WTC11 (cell line): ENCODE data around the gene UBL4A. TPM values are rescaled to one million over a fixed set of nuclear protein-coding genes. Genes with fewer than 3 reads are reported as not detected.
A peak's percentile ranks its signal among the peaks of the same experiment; 100 is the strongest.

Experiments
- ATAC-seq: fragments of 200-7000 bp; cut with Tn5 transposase; 2 replicates; pipeline ENCODE4 v1.10.0; 2021; ENCODE audit warnings: mild to moderate bottlenecking, moderate library complexity
- CTCF ChIA-PET: fragments of 300-600 bp; sonication (Branson Sonifier 250); formaldehyde crosslinking; loops from one replicate; lab custom pipeline; 2021; ENCODE audit warnings: antibody characterized with exemption; lab: Charles Lee
- POLR2A ChIA-PET: fragments of 350-600 bp; sonication (Branson Sonifier 250); formaldehyde crosslinking; loops from one replicate; lab custom pipeline; 2021; ENCODE audit warnings: antibody characterized with exemption; lab: Charles Lee
- DNase-seq: peaks from one replicate; pipeline ENCODE4 v3.0.0; 2021; ENCODE audit warnings: low spot score
- H3K27ac Mint-ChIP-seq: 2 replicates; pipeline ENCODE4 v1.8.0; 2021; ENCODE audit warnings: mixed read lengths
- H3K27me3 Mint-ChIP-seq: 2 replicates; pipeline ENCODE4 v1.8.0; 2021; ENCODE audit warnings: low read depth, mild to moderate bottlenecking, moderate library complexity, mixed read lengths
- H3K36me3 Mint-ChIP-seq: 2 replicates; pipeline ENCODE4 v1.8.0; 2021; ENCODE audit warnings: mixed read lengths
- H3K4me1 Mint-ChIP-seq: 2 replicates; pipeline ENCODE4 v1.8.0; 2022; ENCODE audit warnings: mixed read lengths
- H3K4me3 Mint-ChIP-seq: 2 replicates; pipeline ENCODE4 v1.8.0; 2021; ENCODE audit warnings: mild to moderate bottlenecking, moderate library complexity, mixed read lengths
- H3K9me3 Mint-ChIP-seq: 2 replicates; pipeline ENCODE4 v1.8.0; 2021; ENCODE audit warnings: mixed read lengths
- ATF3 ChIP-seq: sonication (generic); formaldehyde crosslinking; conservative IDR thresholded peaks from 2 replicates; pipeline ENCODE4 v1.8.1; 2022; ENCODE audit warnings: mild to moderate bottlenecking, missing genetic modification reagents
- CREB1 ChIP-seq: sonication (generic); formaldehyde crosslinking; IDR thresholded peaks from 2 replicates; pipeline ENCODE4 v1.8.0; 2023; ENCODE audit warnings: mild to moderate bottlenecking, missing genetic modification reagents
- E2F1 ChIP-seq: sonication (generic); formaldehyde crosslinking; IDR thresholded peaks from 2 replicates; pipeline ENCODE4 v1.8.0; 2022; ENCODE audit warnings: mild to moderate bottlenecking, missing genetic modification reagents
- FOXK1 ChIP-seq: sonication (generic); formaldehyde crosslinking; IDR thresholded peaks from 2 replicates; pipeline ENCODE4 v1.8.0; 2022; ENCODE audit warnings: mild to moderate bottlenecking, moderate library complexity, missing genetic modification reagents
- HMGXB4 ChIP-seq: sonication (generic); formaldehyde crosslinking; IDR thresholded peaks from 2 replicates; pipeline ENCODE4 v1.8.1; 2023; ENCODE audit warnings: mild to moderate bottlenecking, moderate library complexity, missing genetic modification reagents
- NFE2L1 ChIP-seq: sonication (generic); formaldehyde crosslinking; IDR thresholded peaks from 2 replicates; pipeline ENCODE4 v1.8.1; 2023; ENCODE audit warnings: missing genetic modification reagents
- NFYB ChIP-seq: sonication (generic); formaldehyde crosslinking; conservative IDR thresholded peaks from 2 replicates; pipeline ENCODE4 v1.8.0; 2022; ENCODE audit warnings: low read depth, missing genetic modification reagents
- OVOL2 ChIP-seq: fragments of 250-450 bp; sonication (Bioruptor Pico); IDR thresholded peaks from 2 replicates; pipeline ENCODE4 v1.9.0; 2021; ENCODE audit warnings: mild to moderate bottlenecking, borderline replicate concordance
- STAT6 ChIP-seq: sonication (generic); formaldehyde crosslinking; conservative IDR thresholded peaks from 2 replicates; pipeline ENCODE4 v1.8.1; 2023; ENCODE audit warnings: mild to moderate bottlenecking, low read depth, missing genetic modification reagents, moderate library complexity
- TP53 ChIP-seq: sonication (generic); formaldehyde crosslinking; IDR thresholded peaks from 2 replicates; pipeline ENCODE4 v1.8.1; 2023; ENCODE audit warnings: mild to moderate bottlenecking, missing genetic modification reagents
- USF1 ChIP-seq: sonication (generic); formaldehyde crosslinking; IDR thresholded peaks from 2 replicates; pipeline ENCODE4 v1.8.0; 2022; ENCODE audit warnings: mild to moderate bottlenecking, missing genetic modification reagents
- USF2 ChIP-seq: sonication (generic); formaldehyde crosslinking; IDR thresholded peaks from 2 replicates; pipeline ENCODE4 v1.8.1; 2023; ENCODE audit warnings: mild to moderate bottlenecking, missing genetic modification reagents, moderate library complexity
- ZBTB21 ChIP-seq: sonication (generic); formaldehyde crosslinking; IDR thresholded peaks from 2 replicates; pipeline ENCODE4 v1.8.1; 2023; ENCODE audit warnings: mild to moderate bottlenecking, missing genetic modification reagents, borderline replicate concordance
- ZNF219 ChIP-seq: sonication (generic); formaldehyde crosslinking; IDR thresholded peaks from 2 replicates; pipeline ENCODE4 v1.8.0; 2023; ENCODE audit warnings: missing genetic modification reagents, mild to moderate bottlenecking, borderline replicate concordance
- ZNF232 ChIP-seq: sonication (generic); formaldehyde crosslinking; IDR thresholded peaks from 2 replicates; pipeline ENCODE4 v1.8.0; 2022; ENCODE audit warnings: mild to moderate bottlenecking, missing genetic modification reagents
- ZNF263 ChIP-seq: sonication (generic); formaldehyde crosslinking; IDR thresholded peaks from 2 replicates; pipeline ENCODE4 v1.8.1; 2022; ENCODE audit warnings: low read depth, mild to moderate bottlenecking, moderate library complexity, missing genetic modification reagents
- ZNF423 ChIP-seq: fragments of 250-450 bp; sonication (Bioruptor Pico); IDR thresholded peaks from 2 replicates; pipeline ENCODE4 v2.1.2; 2022; ENCODE audit warnings: mild to moderate bottlenecking, moderate library complexity
- ZNF532 ChIP-seq: fragments of 250-450 bp; sonication (Bioruptor Pico); IDR thresholded peaks from 2 replicates; pipeline ENCODE4 v1.9.0; 2021; ENCODE audit warnings: mild to moderate bottlenecking, borderline replicate concordance
- total RNA-seq: library from RNA; stranded (reverse); gene quantifications from 3 replicates; pipeline ENCODE4 v1.2.3, GENCODE V29; 2021

UBL4A gene
- total RNA-seq, 1 experiment from 2014 or later: 34.0 TPM

GRCh38 chrX:154517101-154517781, 30.8 kb upstream of the UBL4A start:
- TF ChIP-seq ZNF232: no peak
- TF ChIP-seq USF2 (CRISPR knock-in tag): 0 out of 2 replicates have a peak, but pooled peaks have one; percentile 3
- H3K27ac Mint-ChIP-seq: peak overlapping the region; percentile 84
- H3K4me3 Mint-ChIP-seq: peak overlapping the region; percentile 74
- ChIA-PET CTCF (interaction anchor here (0.8 to 2.1 kb wide), 2 partner anchors 10 to 144 kb away, joined by 3 to 12 read pairs; no protein-coding TSS in a partner anchor), POLR2A (interaction anchor here (1.1 to 2.5 kb wide), 4 partner anchors 10 to 31 kb away, joined by 3 to 13 read pairs (median 8); partner anchors contain the start of genes G6PD, IKBKG, SLC10A3 and UBL4A)
- peaks cover 29% of the 10 kb centered on the region for H3K27me3 Mint-ChIP-seq
- ATAC-seq (peak; percentile 6), DNase-seq (peak; percentile 27)
- H3K4me1 Mint-ChIP-seq: peaks cover 14% of the 10 kb centered on the region
- no peaks in the 10 kb centered on the region for H3K9me3 Mint-ChIP-seq
- H3K36me3 Mint-ChIP-seq: no peaks in the 10 kb centered on the region

GRCh38 chrX:154516656-154517100, 30.3 kb upstream of the UBL4A start:
- DNase-seq (no peak), ATAC-seq (peak; percentile 32)
- peaks cover 14% of the 10 kb centered on the region for H3K4me1 Mint-ChIP-seq
- no peaks in the 10 kb centered on the region for H3K9me3 Mint-ChIP-seq
- no peaks in the 10 kb centered on the region for H3K36me3 Mint-ChIP-seq
- H3K4me3 Mint-ChIP-seq: peak overlapping the region; percentile 74
- POLR2A ChIA-PET: interaction anchor here (0.5 to 2.5 kb wide), 4 partner anchors 11 to 793 kb away, joined by 5 to 13 read pairs (median 8); partner anchors contain the start of genes BCAP31, SLC10A3 and UBL4A
- CTCF ChIA-PET: interaction anchor here (0.8 to 2.1 kb wide), 2 partner anchors 11 to 143 kb away, joined by 3 to 12 read pairs; no protein-coding TSS in a partner anchor
- H3K27ac Mint-ChIP-seq: peak overlapping the region; percentile 97
- H3K27me3 Mint-ChIP-seq: peaks cover 23% of the 10 kb centered on the region
- no peak for TF ChIP-seq NFYB (CRISPR knock-in tag)
- TF ChIP-seq ZNF532 (CRISPR knock-in tag): no peak
- no peak for TF ChIP-seq ZNF263 (CRISPR knock-in tag)
- TF ChIP-seq HMGXB4: no peak
- TF ChIP-seq FOXK1 (CRISPR knock-in tag): 0 out of 2 replicates have a peak, but pooled peaks have one; percentile 16
- TF ChIP-seq CREB1 (CRISPR knock-in tag): no peak
- no peak for TF ChIP-seq TP53 (CRISPR knock-in tag)
- no peak for TF ChIP-seq ZNF219 (CRISPR knock-in tag)
- TF ChIP-seq USF1 (CRISPR knock-in tag): peak; percentile 43
- no peak for TF ChIP-seq STAT6 (CRISPR knock-in tag)
- no peak for TF ChIP-seq ATF3
- no peak for TF ChIP-seq NFE2L1 (CRISPR knock-in tag)
- no peak for TF ChIP-seq ZBTB21 (CRISPR knock-in tag)
- TF ChIP-seq E2F1: no peak
- TF ChIP-seq USF2 (CRISPR knock-in tag): peak; percentile 67
- no peak for TF ChIP-seq OVOL2 (CRISPR knock-in tag)
- TF ChIP-seq ZNF423: no peak
